GM18502 (cell line): ENCODE measurements around the gene ARHGAP26.

Experiments
- ATAC-seq: cut with Tn5 transposase; IDR thresholded peaks from one replicate; pipeline ENCODE4 v1.9.1; 2021; ENCODE audit warnings: mild to moderate bottlenecking; ENCODE audit not compliant: unreplicated experiment, poor library complexity

Gene ARHGAP26

GRCh38 chr5:142892021-142892420 is 121.8 kb downstream of the ARHGAP26 start:
- no peak for ATAC-seq

DNA sequence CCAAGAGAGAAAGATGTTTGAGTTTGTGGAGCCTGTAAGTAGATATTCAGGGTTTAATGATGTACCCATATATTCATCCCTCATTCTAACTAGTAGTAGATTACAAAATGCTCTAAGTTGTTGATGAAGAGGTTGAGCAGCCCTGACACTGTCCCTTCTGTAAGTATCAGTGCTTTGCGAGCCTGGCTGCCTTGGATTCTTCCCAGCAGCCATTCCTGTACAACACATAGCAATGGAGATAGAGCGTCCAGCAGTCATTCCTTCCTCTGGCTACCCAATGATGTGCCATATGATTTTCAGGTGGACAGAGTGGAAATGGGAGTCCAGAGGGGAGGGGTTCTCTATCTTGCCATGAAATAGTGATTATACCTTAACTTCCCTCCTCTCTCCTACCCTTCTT is 124.1 kb downstream of the ARHGAP26 start:
- ATAC-seq = no peak

DNA sequence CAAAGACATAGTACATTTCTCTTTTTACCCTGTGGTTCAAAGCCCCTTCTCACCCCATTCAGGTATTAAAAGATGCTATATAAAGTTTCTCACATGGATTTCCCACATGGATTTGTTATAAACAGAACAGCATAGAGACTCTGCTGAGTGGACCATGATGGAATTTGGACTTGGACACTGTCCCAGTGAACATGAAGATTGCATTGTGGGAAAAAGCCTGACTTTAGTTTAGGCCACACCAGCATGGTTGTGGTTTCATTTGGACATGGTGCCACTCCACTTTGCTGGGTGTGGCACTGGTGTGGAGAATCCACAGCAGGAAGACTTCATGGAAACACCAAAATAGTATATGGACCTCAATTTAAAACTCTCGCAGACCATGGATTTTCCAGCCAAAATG is 124.6 kb downstream of the ARHGAP26 start:
- no peak for ATAC-seq

DNA sequence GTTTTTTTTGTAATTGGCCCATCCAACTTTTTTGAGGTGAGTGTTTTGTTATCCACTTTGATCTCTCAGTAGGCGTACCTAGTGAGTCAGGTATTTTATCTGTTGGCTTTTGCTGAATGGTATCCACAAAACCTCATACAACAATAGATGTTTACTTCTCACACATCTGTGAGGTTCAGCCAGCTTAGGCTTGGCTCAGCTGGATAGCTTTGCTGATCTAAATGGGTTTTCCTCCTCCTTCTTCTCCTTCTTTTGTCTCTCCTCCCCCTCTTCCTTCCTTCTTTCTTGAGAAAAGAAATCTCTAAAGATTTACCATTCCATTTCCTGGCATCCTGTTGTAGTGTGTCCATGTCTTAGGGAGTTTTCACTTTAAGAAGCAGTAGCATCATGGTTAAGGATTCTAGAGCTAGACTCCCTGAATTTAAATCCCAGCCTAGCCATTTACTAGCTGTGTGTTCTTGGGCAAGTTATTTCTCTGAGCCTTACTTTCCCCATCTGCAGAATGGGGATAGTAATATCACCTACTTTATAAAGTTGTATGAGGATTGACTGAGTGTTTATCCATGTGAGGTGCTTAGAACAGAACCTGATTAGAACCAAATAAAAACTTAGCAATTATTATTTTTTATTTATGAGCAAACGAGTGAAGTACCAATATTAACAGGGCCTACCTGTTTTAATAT is 126.3 kb downstream of the ARHGAP26 start:
- ATAC-seq = no peak

DNA sequence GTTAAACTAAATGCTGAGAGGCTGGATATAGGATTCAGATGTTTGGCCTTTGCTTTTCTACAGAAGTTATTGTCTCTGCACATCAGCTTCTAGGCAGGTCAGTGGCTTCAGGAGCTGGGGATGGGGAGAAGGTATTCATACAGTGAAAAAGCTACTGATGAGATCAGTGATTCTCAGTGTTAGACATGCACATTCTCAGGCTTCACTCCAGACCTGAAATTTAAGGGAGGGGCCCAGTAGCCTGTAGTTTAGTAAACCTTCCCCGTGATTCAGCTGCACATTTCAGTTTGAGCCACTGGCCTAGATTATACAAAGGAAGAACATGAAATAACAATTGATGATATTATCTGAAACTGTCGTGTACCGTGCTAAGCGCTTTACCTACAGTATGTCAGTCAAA is 127.2 kb downstream of the ARHGAP26 start:
- no peak for ATAC-seq

DNA sequence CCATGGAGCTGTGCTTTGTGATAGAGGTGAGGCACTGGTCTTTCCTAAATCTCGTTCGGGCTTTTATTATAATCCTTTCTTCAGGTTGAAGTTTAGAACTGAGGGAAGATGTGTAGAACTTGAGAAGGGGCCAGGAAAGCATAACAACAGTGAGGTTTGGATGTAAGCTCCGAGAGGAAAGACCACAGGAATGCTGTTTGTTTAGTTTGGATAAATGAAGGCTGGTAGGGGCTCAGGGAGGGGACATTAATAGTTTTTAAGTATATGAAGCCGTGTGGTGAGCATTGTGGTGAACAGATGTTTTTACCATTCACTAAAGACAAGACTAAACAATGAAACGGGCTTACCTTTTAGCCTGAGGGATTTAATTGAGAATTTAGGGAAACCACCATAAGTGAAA is 130.8 kb downstream of the ARHGAP26 start:
- ATAC-seq = no peak

DNA sequence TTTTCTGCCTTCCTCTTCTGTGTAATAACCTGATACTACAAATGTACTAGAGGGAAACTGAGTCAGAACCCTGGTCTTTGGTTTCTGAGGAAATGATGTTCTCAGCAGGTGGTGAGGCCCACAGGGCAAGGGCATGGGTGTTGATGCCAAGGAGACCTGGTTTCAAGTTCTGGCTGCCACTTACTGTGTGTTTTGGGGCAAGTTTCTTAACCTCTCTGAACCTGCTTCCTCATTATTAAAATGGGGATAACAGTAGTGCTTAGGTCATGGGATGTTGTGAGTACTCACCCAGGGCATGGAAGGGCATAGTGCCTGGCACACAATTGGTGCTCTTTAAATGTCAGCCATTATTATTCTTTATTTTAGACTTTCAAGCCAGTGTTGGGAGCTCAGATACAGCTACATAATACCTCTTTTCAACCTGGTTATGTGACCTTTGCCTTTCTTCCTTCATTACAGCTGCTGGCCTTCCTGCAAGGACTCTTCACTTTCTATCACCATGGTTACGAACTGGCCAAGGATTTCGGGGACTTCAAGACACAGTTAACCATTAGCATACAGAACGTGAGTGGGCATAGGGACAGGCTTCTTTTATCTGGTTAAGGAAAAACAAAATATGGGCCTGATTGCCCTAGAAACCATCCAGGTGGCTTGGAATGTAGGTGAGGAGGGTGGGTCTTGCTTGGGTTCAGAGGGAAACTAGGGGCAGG is 131.5 kb downstream of the ARHGAP26 start:
- ATAC-seq = no peak

GRCh38 chr5:142902186-142902965 is 132.2 kb downstream of the ARHGAP26 start:
- no peak for ATAC-seq

GRCh38 chr5:142904416-142904815 is 134.2 kb downstream of the ARHGAP26 start:
- ATAC-seq = no peak

DNA sequence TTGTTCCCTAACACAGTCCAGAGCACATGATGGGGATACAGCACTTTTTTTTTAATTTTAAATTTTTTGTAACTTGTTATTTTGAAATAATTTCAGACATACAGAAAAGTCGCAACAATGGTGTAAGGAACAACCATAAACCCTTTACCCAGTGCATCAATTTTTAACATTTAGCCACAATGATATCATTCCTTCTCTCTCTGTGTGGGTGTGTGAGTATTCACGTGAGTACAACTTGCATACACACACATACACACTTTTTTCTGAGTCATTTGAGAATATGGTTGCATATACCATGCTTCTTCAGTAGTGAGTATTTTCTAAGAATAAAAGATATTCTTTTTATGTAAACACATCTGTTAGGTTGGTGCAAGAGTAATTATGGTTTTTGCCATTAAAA is 135.2 kb downstream of the ARHGAP26 start:
- no peak for ATAC-seq

DNA sequence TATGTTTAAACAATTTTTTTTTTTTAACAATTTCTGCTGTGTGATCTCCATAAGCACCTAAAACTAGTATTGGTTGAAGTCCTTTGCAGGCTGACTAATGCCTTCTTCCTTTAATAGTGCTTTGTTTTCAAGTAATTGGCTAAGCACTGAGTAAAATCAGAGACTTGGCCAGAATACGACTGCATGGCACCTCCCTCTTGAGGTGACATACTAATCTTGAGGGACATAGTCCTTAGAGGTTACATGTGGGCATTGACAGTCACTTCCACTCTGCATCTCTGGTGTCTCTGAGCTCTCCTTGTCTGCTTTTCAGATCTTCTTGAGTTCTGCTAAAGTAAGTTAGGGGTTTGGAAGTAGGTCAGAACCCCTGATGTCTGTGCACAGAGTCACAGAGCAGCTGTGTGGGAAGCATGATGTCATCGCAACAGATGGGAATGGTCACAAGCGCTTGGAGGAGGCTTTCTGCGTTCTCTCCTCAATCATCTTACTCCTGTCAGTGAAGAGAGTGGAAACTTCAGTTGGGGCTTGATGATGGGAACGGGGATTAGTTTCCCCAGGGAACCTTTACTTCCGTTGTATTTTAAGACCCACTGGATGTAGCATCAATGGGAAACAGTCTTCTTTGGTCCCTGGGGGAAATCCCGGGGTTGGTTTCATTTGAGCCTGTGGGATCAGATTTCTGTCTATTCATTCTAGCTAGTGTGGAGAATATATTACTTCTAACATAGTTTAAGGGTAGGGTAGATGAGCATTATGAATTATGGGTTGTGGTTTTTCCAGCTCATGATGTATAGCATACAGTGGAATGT is 136.9 kb downstream of the ARHGAP26 start:
- no peak for ATAC-seq

- no peak for ATAC-seq
Measured at GRCh38 chr5:142908659-142909058, 138.5 kb downstream of the ARHGAP26 start.

GRCh38 chr5:142910128-142910527 is 140.0 kb downstream of the ARHGAP26 start:
- ATAC-seq = no peak

- no peak for ATAC-seq
Measured at GRCh38 chr5:142911170-142911569, 141.0 kb downstream of the ARHGAP26 start.

GRCh38 chr5:142911775-142912174 is 141.6 kb downstream of the ARHGAP26 start:
- no peak for ATAC-seq

GRCh38 chr5:142913728-142914338 is 143.7 kb downstream of the ARHGAP26 start:
- no peak for ATAC-seq

DNA sequence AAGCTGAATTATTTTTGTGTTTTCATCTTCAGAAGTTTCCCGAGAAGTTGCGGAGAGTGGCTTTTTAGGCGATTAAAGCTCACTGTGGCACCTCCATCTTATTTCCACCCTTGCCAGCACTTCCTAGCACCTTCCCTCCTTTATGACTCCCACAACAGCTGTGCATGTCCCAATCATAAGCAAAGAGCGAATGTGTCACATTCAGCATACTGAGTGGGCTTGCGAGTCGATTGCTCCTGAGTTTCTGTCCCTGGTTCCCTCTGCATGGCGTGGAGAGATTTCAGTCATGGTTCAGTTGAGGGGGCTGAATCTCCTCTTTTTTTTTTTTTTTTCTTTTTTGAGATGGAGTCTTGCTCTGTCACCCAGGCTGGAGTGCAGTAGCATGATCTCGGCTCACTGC is 144.9 kb downstream of the ARHGAP26 start:
- ATAC-seq = no peak

DNA sequence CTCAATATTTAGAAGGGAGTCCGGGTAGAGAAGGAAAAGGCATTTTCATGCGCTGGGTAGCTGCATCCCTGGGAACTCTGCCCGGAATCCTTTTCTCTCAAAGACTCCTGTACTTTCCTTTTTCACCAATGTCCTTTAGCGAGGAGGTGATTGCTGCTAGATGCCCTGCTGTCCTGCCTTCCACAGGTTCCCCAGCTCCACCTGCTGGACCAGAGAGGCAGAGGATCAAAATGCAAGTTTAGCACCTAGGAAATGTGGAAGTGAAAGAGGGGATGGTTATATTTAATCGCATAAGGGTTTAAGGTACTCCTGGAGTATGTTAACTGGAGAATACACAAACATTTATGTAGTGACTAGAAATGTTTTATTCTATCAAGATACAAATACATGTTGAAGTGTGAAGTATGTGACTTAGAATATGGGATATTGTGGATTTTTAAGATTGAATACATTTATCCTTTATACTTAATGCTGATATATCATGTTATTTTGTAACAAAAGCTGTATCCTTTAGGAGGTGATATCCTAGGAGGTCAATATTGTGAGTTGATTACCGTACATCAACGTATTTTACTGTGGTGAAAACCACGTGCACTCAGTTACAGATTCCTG is 145.7 kb downstream of the ARHGAP26 start:
- ATAC-seq = peak; percentile 91

DNA sequence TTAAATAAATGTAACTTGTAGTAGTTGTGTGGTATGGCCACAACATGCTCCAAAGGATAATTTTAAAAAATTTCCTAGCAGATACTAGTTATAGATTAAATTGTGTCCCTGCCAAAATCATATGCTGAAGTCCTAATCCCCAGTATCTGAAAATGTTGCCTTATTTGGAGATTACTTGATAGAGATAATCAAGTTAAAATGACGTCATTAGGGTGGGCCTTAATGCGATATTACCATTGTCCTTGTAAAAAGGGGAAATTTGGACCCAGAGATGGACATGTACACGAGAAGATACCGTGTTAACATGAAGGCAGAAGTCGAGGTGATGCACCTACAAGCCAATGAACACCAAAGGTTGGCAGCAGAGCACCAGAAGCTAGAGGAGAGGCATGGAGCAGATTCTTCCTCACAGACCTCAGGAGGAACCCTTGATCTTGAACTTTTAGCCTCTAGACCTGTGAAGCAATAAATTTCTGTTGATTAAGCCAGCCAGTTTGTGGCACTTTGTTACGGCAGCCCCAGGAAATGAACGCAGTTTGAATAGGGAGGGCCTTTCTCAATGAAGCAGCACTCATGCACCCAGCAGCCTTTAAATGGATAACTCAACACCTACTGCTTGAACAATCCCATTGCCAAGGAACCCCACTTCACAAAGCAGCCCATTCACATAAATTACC is 148.9 kb downstream of the ARHGAP26 start:
- no peak for ATAC-seq
